HFF-Myc (cell line): ENCODE data around the gene DDX39A.

ENCODE experiments used
- DNase-seq: peaks from one replicate; pipeline ENCODE4 v3.0.0-alpha.2; 2011; ENCODE audit warnings: low read depth; ENCODE audit errors: extremely low read depth
- H3K4me3 ChIP-seq: replicated peaks from 2 replicates; pipeline ENCODE4 v1.5.1; 2011; ENCODE audit warnings: low read depth, mild to moderate bottlenecking, control low read depth, low read length
- TF ChIP-seq, protein P1 (sequence below): IDR thresholded peaks from 2 replicates; pipeline ENCODE4 v1.5.1; 2012; ENCODE audit warnings: mild to moderate bottlenecking, low read depth, low read length, control low read depth; ENCODE audit errors: missing control alignments

The DDX39A gene

DNA sequence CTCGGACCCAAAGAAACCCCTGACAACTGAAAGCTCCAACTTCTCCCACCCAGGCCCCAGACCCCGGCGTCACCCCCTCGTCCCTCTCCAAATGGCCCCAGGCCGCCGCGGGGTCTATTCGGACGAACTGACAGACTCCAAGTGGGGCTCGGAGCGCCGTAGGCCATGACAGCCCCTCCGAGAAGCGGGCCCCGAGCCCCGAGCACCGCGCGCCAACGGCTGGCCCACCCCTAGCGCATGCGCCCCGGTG lies 360 bp downstream of the DDX39A start:
- no peak for DNase-seq
- TF ChIP-seq, protein P1, sequence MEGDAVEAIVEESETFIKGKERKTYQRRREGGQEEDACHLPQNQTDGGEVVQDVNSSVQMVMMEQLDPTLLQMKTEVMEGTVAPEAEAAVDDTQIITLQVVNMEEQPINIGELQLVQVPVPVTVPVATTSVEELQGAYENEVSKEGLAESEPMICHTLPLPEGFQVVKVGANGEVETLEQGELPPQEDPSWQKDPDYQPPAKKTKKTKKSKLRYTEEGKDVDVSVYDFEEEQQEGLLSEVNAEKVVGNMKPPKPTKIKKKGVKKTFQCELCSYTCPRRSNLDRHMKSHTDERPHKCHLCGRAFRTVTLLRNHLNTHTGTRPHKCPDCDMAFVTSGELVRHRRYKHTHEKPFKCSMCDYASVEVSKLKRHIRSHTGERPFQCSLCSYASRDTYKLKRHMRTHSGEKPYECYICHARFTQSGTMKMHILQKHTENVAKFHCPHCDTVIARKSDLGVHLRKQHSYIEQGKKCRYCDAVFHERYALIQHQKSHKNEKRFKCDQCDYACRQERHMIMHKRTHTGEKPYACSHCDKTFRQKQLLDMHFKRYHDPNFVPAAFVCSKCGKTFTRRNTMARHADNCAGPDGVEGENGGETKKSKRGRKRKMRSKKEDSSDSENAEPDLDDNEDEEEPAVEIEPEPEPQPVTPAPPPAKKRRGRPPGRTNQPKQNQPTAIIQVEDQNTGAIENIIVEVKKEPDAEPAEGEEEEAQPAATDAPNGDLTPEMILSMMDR, result no peak
- peak overlapping the region; percentile 89 for H3K4me3 ChIP-seq

DNA sequence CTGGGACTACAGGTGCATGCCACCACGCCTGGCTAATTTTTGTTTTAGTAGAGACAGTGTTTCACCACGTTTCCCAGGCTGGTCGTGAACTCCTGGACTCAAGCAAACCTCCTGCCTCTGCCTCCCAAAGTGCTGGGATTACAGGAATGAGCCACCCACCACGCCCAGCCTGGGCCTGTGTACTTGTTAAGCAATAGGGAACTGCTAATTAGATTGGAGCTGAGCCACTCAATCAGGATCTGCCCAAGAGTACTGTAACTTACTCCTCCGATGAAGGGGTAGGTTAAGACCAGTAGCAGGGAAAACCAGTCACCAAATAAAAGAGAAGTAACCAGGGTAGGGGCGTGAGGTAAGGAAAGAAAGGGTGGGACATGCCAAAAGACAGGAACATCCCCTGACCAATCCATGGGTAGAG lies 2.3 kb downstream of the DDX39A start:
- H3K4me3 ChIP-seq, result peak overlapping the region; percentile 89
- no peak for DNase-seq
- TF ChIP-seq, protein P1, result no peak

DNA sequence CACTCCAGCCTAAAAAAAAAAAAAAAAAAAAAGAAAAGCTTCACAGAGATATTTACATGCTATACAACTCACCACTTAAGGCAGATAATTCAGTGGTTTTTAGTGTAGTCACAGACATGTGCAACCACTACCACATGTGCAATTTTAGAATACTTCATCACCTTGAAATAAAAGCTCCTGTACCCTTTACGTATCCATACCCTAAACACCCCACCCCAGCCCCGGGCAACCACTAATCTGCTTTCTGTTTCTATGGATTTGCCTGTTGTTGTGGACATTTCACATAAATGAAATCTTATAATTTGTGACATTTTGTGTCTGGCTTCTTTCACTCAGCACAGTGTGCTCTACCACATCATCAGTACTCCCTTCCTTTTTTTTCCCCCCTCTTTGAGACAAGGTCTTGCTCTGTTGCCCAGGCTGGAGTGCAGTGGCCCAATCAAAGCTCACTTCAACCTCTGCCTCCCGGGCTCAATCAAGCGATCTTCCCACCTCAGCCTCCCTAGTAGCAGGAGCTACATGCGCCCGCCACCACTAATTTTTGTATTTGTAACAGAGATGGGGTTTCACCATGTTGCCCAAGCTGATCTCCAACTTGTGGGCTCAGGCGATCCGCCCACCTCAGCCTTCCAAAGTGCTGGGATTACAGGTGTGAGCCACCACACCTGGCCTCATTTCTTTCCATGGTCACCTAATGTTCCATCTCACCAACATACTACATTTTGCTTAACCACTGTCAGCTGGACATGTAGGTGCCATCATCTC lies 4.0 kb downstream of the DDX39A start:
- DNase-seq, result no peak
- TF ChIP-seq, protein P1, result no peak
- H3K4me3 ChIP-seq, result no peak overlapping the region

DNA sequence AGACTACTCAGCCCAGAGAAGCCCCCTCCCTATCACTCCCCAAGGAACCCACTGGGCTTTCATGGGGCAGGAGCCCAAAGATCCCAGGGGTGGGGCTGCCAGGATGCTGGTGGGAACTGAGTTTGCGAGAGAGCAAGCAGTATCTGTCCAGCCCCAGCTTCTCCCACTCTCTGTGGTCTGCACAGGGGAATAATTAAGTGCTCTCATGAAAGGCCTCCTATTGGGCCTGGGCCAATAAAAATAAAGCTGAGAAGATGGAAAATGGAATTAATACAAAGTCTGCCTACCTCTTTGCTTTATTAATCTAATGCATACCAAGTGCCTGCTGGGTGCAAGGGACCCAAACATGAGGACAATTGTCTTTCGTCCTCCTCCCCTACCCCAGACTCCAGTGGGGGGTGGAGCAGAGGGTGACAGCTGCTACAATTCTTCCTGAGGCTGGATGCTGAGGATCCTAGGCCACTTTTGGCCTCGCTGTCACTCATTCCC lies 5.4 kb downstream of the DDX39A start:
- H3K4me3 ChIP-seq, result no peak overlapping the region
- TF ChIP-seq, protein P1, result no peak
- no peak for DNase-seq

DNA sequence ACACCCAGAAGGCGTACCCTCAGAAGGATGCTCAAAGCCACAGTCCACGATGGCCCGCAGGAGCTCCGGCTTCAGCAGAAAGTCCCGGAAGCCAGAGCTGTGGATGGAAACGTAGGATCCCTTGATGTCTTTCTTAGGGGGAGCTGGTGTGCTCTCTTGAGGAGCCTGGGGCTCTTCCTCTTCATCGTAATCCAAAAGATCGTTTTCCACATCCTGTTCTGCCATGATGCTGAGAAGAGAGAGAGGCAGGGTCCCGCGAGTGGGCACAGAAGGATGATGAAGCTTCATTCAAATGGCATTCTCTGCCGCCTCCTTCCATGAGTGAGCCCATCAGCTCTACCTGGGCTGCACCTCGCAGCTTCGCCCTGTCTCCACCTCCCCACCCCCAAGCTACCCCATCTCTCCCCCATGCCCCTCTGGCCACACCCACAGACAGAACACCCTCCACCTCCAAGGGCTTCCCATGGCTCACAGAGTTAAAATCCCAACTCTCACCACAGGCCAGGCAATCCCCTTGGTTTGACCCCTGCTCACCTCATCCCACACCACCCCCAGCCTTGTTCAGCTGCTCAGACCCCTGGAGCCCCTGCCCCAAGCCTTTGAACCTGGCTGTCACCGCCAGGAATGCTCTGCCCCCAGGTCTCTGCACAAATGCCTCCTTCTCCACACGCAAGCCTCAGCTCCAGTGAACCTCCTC lies 6.0 kb downstream of the DDX39A start:
- no peak overlapping the region for H3K4me3 ChIP-seq
- DNase-seq, result no peak
- TF ChIP-seq, protein P1, result no peak

DNA sequence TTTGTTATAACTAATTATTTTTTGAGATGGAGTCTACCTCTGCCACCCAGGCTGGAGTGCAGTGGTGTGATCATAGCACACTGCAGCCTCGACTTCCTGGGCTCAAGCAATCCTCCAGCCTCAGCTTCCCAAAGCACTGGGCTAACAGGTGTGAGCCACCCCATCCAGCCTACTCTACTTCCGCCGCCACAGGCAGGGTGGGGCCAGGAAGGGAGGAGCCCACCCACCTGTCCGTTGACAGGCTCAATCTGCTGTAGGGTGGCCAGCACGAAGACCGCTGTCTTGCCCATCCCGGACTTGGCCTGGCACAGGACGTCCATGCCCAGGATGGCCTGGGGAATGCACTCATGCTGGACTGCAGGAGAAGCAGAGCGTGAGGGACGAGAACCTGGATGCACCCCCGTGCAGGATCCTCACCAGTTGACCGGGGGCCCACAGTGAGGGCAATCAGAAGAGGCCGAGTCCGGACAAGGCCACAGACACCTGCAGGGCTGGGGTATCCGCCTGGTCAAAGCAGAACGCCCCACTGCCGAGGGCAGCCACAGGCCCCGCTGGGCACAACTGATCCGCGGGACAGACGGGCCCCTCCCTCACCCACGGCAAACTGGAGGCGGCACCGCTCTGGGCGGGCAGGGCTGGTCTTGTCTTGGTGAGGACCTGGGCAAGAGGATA lies 6.7 kb downstream of the DDX39A start:
- no peak overlapping the region for H3K4me3 ChIP-seq
- no peak for DNase-seq
- TF ChIP-seq, protein P1, result no peak
